MCF 10A (cell line): ENCODE measurements around the gene FCN2. TPM values are rescaled to one million over a fixed set of nuclear protein-coding genes. Genes with fewer than 3 reads are reported as not detected.
A peak's percentile ranks its signal among the peaks of the same experiment; 100 is the strongest.

Experiments
- BruUV-seq: library from RNA; stranded (reverse); fragments of 400-500 nt; replicated peaks from 2 replicates; lab custom pipeline; 2021; lab: Mats Ljungman, UMichigan
- CTCF ChIA-PET: fragments of 300-600 bp; sonication (Branson Sonifier 250); formaldehyde crosslinking; extraction: SDS; loops from one replicate; lab custom pipeline; 2021; ENCODE audit warnings: antibody characterized with exemption, inconsistent platforms; lab: Yijun Ruan, JAX
- POLR2A ChIA-PET: fragments of 300-600, 350-650 bp; sonication (Branson Sonifier 250); formaldehyde crosslinking; extraction: SDS; loops from one replicate; lab custom pipeline; 2020; ENCODE audit warnings: antibody characterized with exemption, inconsistent platforms; lab: Yijun Ruan, JAX
- DNase-seq: peaks from one replicate; pipeline ENCODE4 v3.0.0-alpha.2; 2018; ENCODE audit not compliant: unreplicated experiment
- H3K27ac Mint-ChIP-seq: one replicate; pipeline ENCODE4 v1.8.0; 2022; ENCODE audit warnings: mild to moderate bottlenecking, low read depth, mixed read lengths; ENCODE audit not compliant: unreplicated experiment
- H3K27me3 Mint-ChIP-seq: one replicate; pipeline ENCODE4 v1.8.0; 2022; ENCODE audit warnings: mixed read lengths; ENCODE audit not compliant: insufficient read depth, unreplicated experiment
- H3K36me3 Mint-ChIP-seq: one replicate; pipeline ENCODE4 v1.8.0; 2022; ENCODE audit warnings: mild to moderate bottlenecking, moderate library complexity, mixed read lengths; ENCODE audit not compliant: insufficient read depth, unreplicated experiment
- H3K4me1 Mint-ChIP-seq: one replicate; pipeline ENCODE4 v1.8.0; 2022; ENCODE audit warnings: mixed read lengths; ENCODE audit not compliant: insufficient read depth, unreplicated experiment
- H3K4me3 Mint-ChIP-seq: one replicate; pipeline ENCODE4 v1.8.0; 2022; ENCODE audit warnings: mild to moderate bottlenecking, moderate library complexity, mixed read lengths; ENCODE audit not compliant: unreplicated experiment
- H3K9me3 Mint-ChIP-seq: one replicate; pipeline ENCODE4 v1.8.0; 2022; ENCODE audit warnings: mixed read lengths; ENCODE audit not compliant: unreplicated experiment
- CTCF ChIP-seq: fragments of 200-600 bp; IDR thresholded peaks from one replicate; pipeline ENCODE4 v1.8.0; 2022; ENCODE audit warnings: antibody characterized with exemption, mild to moderate bottlenecking; ENCODE audit not compliant: unreplicated experiment
- intact Hi-C: fragments of 100-400 bp; cut with micrococcal nuclease; formaldehyde crosslinking; loops from 2 replicates; pipeline ENCODE4 v1.14.1; 2022
- total RNA-seq: library from RNA; stranded (reverse); gene quantifications from 2 replicates; pipeline ENCODE4 v1.2.3, GENCODE V29; 2022

FCN2 gene
- total RNA-seq, 1 experiment from 2014 or later, result not detected

GRCh38 chr9:134892221-134892620 lies 11.6 kb downstream of the FCN2 start:
- no peaks in the 10 kb centered on the region for H3K9me3 Mint-ChIP-seq
- peaks cover 22% of the 10 kb centered on the region for H3K4me1 Mint-ChIP-seq
- intact Hi-C loops, result no loop called here
- ChIA-PET CTCF (no interaction called here), POLR2A (no interaction called here)
- peaks cover 23% of the 10 kb centered on the region for H3K27me3 Mint-ChIP-seq
- H3K4me3 Mint-ChIP-seq, result no peak overlapping the region
- BruUV-seq, result no TSS peak
- H3K27ac Mint-ChIP-seq, result no peak overlapping the region
- DNase-seq, result no peak
- H3K36me3 Mint-ChIP-seq, result no peaks in the 10 kb centered on the region
- no peak for TF ChIP-seq CTCF

GRCh38 chr9:134892820-134893420 lies 12.3 kb downstream of the FCN2 start:
- H3K27ac Mint-ChIP-seq, result no peak overlapping the region
- CTCF ChIA-PET, result no interaction called here
- intact Hi-C loops, result no loop called here
- H3K4me3 Mint-ChIP-seq, result no peak overlapping the region
- no TSS peak for BruUV-seq
- no peak for TF ChIP-seq CTCF
- POLR2A ChIA-PET, result no interaction called here
- peaks cover 23% of the 10 kb centered on the region for H3K4me1 Mint-ChIP-seq
- H3K36me3 Mint-ChIP-seq, result no peaks in the 10 kb centered on the region
- H3K9me3 Mint-ChIP-seq, result no peaks in the 10 kb centered on the region
- H3K27me3 Mint-ChIP-seq, result peaks cover 16% of the 10 kb centered on the region
- no peak for DNase-seq

GRCh38 chr9:134894136-134894860 lies 13.7 kb downstream of the FCN2 start:
- intact Hi-C loops, result no loop called here
- Mint-ChIP-seq H3K9me3 (peaks cover 6% of the 10 kb centered on the region), H3K27me3 (peaks cover 10% of the 10 kb centered on the region), H3K36me3 (no peaks in the 10 kb centered on the region), H3K4me3 (no peak overlapping the region), H3K4me1 (peaks cover 23% of the 10 kb centered on the region), H3K27ac (no peak overlapping the region)
- ChIA-PET POLR2A (no interaction called here), CTCF (interaction anchor here (0.6 kb wide), 1 partner anchor 34 kb away, joined by 3 read pairs; no protein-coding TSS in a partner anchor)
- DNase-seq, result no peak
- TF ChIP-seq CTCF, result no peak
- BruUV-seq, result no TSS peak

GRCh38 chr9:134895097-134895496 lies 14.5 kb downstream of the FCN2 start:
- ChIA-PET POLR2A (no interaction called here), CTCF (no interaction called here)
- intact Hi-C loops, result no loop called here
- peak overlapping the region; percentile 10 for H3K27ac Mint-ChIP-seq
- H3K27me3 Mint-ChIP-seq, result peaks cover 10% of the 10 kb centered on the region
- no peaks in the 10 kb centered on the region for H3K36me3 Mint-ChIP-seq
- peak; percentile 71 for DNase-seq
- TF ChIP-seq CTCF, result no peak
- peaks cover 9% of the 10 kb centered on the region for H3K9me3 Mint-ChIP-seq
- H3K4me1 Mint-ChIP-seq, result peaks cover 23% of the 10 kb centered on the region
- BruUV-seq, result no TSS peak
- H3K4me3 Mint-ChIP-seq, result no peak overlapping the region
